Lower lobe of right lung (tissue), 2 donors: ENCODE results near the gene ALAS1. TPM values are rescaled to one million over a fixed set of nuclear protein-coding genes. Genes with fewer than 3 reads are reported as not detected.
"Not testable (repeated sequence)": the region's sequence is repeated elsewhere in the genome, so short reads cannot be mapped to it uniquely, and the experiment has no call there.

Experiments
- ATAC-seq, 2 donors: fragments of 200-7000 bp; cut with Tn5 transposase; one replicate each; pipeline ENCODE4 v1.9.1; 2020 to 2022; ENCODE audit warnings: mild to moderate bottlenecking in 2 of 2, moderate library complexity in 2 of 2
- DNase-seq: peaks from one replicate; pipeline ENCODE4 v3.0.0-alpha.2; 2020
- H3K27ac ChIP-seq: fragments of 200-600 bp; one replicate; pipeline ENCODE4 v1.8.0; 2022
- H3K27me3 ChIP-seq: fragments of 200-600 bp; one replicate; pipeline ENCODE4 v1.8.0; 2022; ENCODE audit warnings: low read depth
- H3K36me3 ChIP-seq: fragments of 200-600 bp; one replicate; pipeline ENCODE4 v1.8.0; 2022; ENCODE audit warnings: mild to moderate bottlenecking
- H3K4me1 ChIP-seq: fragments of 200-600 bp; one replicate; pipeline ENCODE4 v1.8.0; 2022
- H3K4me3 ChIP-seq: fragments of 200-600 bp; one replicate; pipeline ENCODE4 v1.8.0; 2022; ENCODE audit warnings: mild to moderate bottlenecking
- H3K9me3 ChIP-seq: fragments of 200-600 bp; one replicate; pipeline ENCODE4 v1.8.0; 2022
- CTCF ChIP-seq: fragments of 200-600 bp; IDR thresholded peaks from one replicate; pipeline ENCODE4 v1.8.0; 2022; ENCODE audit warnings: antibody characterized with exemption, mild to moderate bottlenecking
- intact Hi-C: fragments of 100-400 bp; cut with DNase I; formaldehyde crosslinking; loops from one replicate; pipeline ENCODE4 v1.11.0; 2022
- long read RNA-seq: library from polyadenylated mRNA; unstranded; transcript quantifications from one replicate; pipeline ENCODE4 v2.0.0, GENCODE V29; 2021
- total RNA-seq: library from RNA; stranded (reverse); fragmentation: NEBNext Ultra II Directional; extraction: Animal tissue kit (Norgen Biotek cat#: 25700); gene quantifications from one replicate; pipeline ENCODE4 v1.2.1, GENCODE V29; 2021
- donor health status: DM: no; HTN: yes; CAD: no; lungs with severe emphysema.

Gene ALAS1
- total RNA-seq: 103 TPM
- long read RNA-seq, transcript ALAS1-204 (11 exons, 2,125 nt): major isoform, 163 of 267 reads
- long read RNA-seq, transcript ALAS1-205 (12 exons, 2,356 nt): minor isoform, 43 of 267 reads
- long read RNA-seq, transcript ALAS1-201 (11 exons, 2,212 nt): minor isoform, 13 of 267 reads
- long read RNA-seq, transcript ALAS1-202 (12 exons, 2,430 nt): minor isoform, 6 of 267 reads
- long read RNA-seq, partial matches to known transcripts: 23 of 267 reads
- long read RNA-seq, other reads (novel, unspliced or antisense): 18 of 267 reads

GRCh38 chr3:52197842-52198625 is at the start of gene ALAS1:
TSS of gene ALAS1 (plus strand) at chr3:52198160. CDS start at chr3:52199242, 1,082 bp downstream.
- Histone ChIP-seq H3K4me1 (peaks cover 84% of the 10 kb centered on the region), H3K9me3 (no peaks in the 10 kb centered on the region), H3K36me3 (peaks cover 35% of the 10 kb centered on the region), H3K4me3 (peak within 1 kb of the TSS; percentile 99), H3K27me3 (no peaks in the 10 kb centered on the region), H3K27ac (peak within 1 kb of the TSS; percentile 91)
- ATAC-seq (peak; percentile 88 to 90), DNase-seq (peak; percentile 96)
- TF ChIP-seq CTCF: peak; percentile 18
- intact Hi-C loops: no loop called here

GRCh38 chr3:52149021-52149420 is 48.9 kb upstream of the ALAS1 start:
- H3K4me1 ChIP-seq: peaks cover 14% of the 10 kb centered on the region
- no peak for TF ChIP-seq CTCF
- no peak for ATAC-seq
- no peak overlapping the region for H3K4me3 ChIP-seq
- H3K27me3 ChIP-seq: no peaks in the 10 kb centered on the region
- intact Hi-C loops: loop anchor here (10.0 kb wide), 1 partner anchor 144 kb away; no protein-coding TSS in a partner anchor
- peaks cover 6% of the 10 kb centered on the region for H3K36me3 ChIP-seq
- no peak overlapping the region for H3K27ac ChIP-seq
- DNase-seq: no peak
- H3K9me3 ChIP-seq: no peaks in the 10 kb centered on the region

GRCh38 chr3:52149726-52150125 is 48.2 kb upstream of the ALAS1 start:
- H3K36me3 ChIP-seq: peaks cover 6% of the 10 kb centered on the region
- ATAC-seq: no peak
- no peak for DNase-seq
- no peak overlapping the region for H3K27ac ChIP-seq
- H3K27me3 ChIP-seq: no peaks in the 10 kb centered on the region
- TF ChIP-seq CTCF: no peak
- H3K4me1 ChIP-seq: peaks cover 13% of the 10 kb centered on the region
- H3K9me3 ChIP-seq: no peaks in the 10 kb centered on the region
- H3K4me3 ChIP-seq: no peak overlapping the region
- intact Hi-C loops: loop anchor here (10.0 kb wide), 1 partner anchor 145 kb away; no protein-coding TSS in a partner anchor

- DNase-seq: no peak
Measured at GRCh38 chr3:52150357-52150756, 47.6 kb upstream of the ALAS1 start.

GRCh38 chr3:52150860-52151259 is 47.1 kb upstream of the ALAS1 start:
- Histone ChIP-seq H3K36me3 (no peaks in the 10 kb centered on the region), H3K27ac (no peak overlapping the region), H3K9me3 (no peaks in the 10 kb centered on the region), H3K4me3 (no peak overlapping the region), H3K4me1 (peaks cover 18% of the 10 kb centered on the region), H3K27me3 (no peaks in the 10 kb centered on the region)
- TF ChIP-seq CTCF: no peak
- intact Hi-C loops: no loop called here
- DNase-seq (no peak), ATAC-seq (no peak)

More at GRCh38 chr3:52150357-52150756, 47.6 kb upstream of the ALAS1 start:
- Histone ChIP-seq H3K9me3 (no peaks in the 10 kb centered on the region), H3K27ac (no peak overlapping the region), H3K36me3 (peaks cover 4% of the 10 kb centered on the region), H3K4me3 (no peak overlapping the region), H3K27me3 (no peaks in the 10 kb centered on the region), H3K4me1 (peaks cover 18% of the 10 kb centered on the region)
- ATAC-seq: no peak
- intact Hi-C loops: no loop called here
- TF ChIP-seq CTCF: no peak

GRCh38 chr3:52151991-52152390 is 46.0 kb upstream of the ALAS1 start:
- H3K4me3 ChIP-seq, DNase-seq, ATAC-seq, H3K9me3 ChIP-seq, intact Hi-C loops, H3K27me3 ChIP-seq, H3K36me3 ChIP-seq, H3K27ac ChIP-seq: not testable (repeated sequence)
- peaks cover 18% of the 10 kb centered on the region for H3K4me1 ChIP-seq
